ENCODE measurements around the gene GSTT4.

DNA sequence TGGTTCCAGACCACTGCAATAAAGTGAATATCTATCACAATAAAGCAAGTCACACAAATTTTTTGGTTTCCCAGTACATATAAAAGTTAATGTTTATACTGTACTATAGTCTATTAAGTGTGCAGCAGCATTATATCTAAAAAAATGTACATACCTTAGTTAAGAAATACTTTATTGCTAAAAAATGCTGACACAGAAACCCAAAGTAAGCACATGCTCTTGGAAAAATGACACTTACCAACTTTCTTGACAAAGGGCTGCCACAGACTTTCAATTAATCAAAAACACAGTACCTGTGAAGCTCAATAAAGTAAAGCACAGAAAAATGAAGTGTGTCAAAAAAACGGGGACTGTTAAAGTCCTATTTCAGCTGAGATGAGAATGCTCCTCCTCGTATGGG, 22.7 kb upstream of the GSTT4 start:
- TF ChIP-seq SP1 (IDR thresholded peaks at IDR 0.05) (no peak), ZNF384 (IDR thresholded peaks at IDR 0.05) (no peak), NFRKB (IDR thresholded peaks at IDR 0.05) (no peak)
- TF ChIP-seq, protein P1, sequence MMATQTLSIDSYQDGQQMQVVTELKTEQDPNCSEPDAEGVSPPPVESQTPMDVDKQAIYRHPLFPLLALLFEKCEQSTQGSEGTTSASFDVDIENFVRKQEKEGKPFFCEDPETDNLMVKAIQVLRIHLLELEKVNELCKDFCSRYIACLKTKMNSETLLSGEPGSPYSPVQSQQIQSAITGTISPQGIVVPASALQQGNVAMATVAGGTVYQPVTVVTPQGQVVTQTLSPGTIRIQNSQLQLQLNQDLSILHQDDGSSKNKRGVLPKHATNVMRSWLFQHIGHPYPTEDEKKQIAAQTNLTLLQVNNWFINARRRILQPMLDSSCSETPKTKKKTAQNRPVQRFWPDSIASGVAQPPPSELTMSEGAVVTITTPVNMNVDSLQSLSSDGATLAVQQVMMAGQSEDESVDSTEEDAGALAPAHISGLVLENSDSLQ (IDR thresholded peaks at IDR 0.05) = no peak
